Prostate gland (tissue), 2 donors: ENCODE measurements around the gene SF1.

Experiments used
- CTCF ChIP-seq, 4 experiments: fragments of 200-600 bp in 2 of 4; fragments of 450-650 bp in 2 of 4; sonication (generic) in 2 of 4; IDR thresholded peaks; 1 replicate in 3 of 4; 2 replicates in 1 of 4; pipeline ENCODE4 v1.5.1; 2016 to 2019; ENCODE audit warnings: antibody characterized with exemption in 4 of 4, mild to moderate bottlenecking in 2 of 4, moderate library complexity in 2 of 4
- POLR2A ChIP-seq: fragments of 450-650 bp; IDR thresholded peaks from one replicate; pipeline ENCODE4 v1.6.1; 2016; ENCODE audit warnings: antibody characterized with exemption, mild to moderate bottlenecking

GRCh38 chr11:64717268-64717578 is 61.1 kb downstream of the SF1 start:
- TF ChIP-seq POLR2A = no peak
- TF ChIP-seq CTCF (IDR thresholded peaks at IDR 0.05) = no peak
